ENCODE results near the gene TMEM240.

DNA sequence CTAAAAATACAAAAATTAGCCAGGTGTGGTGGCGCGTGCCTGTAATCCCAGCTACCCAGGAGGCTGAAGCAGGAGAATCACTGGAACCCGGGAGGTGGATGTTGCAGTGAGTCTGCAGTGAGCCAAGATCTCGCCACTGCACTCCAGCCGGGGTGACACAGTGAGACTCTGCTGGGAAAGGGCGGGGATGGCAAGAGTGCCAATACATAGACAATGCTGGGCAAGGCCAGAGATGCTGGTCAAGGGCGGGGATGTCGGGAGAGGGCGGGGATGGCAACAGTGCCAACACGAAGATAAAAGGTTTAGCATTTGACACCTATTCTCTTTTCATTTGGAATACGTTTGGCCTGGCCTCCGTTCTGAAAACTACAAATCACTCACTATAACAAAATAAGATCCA lies 23.3 kb upstream of the TMEM240 start:
- TF ChIP-seq, protein P1, sequence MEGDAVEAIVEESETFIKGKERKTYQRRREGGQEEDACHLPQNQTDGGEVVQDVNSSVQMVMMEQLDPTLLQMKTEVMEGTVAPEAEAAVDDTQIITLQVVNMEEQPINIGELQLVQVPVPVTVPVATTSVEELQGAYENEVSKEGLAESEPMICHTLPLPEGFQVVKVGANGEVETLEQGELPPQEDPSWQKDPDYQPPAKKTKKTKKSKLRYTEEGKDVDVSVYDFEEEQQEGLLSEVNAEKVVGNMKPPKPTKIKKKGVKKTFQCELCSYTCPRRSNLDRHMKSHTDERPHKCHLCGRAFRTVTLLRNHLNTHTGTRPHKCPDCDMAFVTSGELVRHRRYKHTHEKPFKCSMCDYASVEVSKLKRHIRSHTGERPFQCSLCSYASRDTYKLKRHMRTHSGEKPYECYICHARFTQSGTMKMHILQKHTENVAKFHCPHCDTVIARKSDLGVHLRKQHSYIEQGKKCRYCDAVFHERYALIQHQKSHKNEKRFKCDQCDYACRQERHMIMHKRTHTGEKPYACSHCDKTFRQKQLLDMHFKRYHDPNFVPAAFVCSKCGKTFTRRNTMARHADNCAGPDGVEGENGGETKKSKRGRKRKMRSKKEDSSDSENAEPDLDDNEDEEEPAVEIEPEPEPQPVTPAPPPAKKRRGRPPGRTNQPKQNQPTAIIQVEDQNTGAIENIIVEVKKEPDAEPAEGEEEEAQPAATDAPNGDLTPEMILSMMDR (IDR thresholded peaks at IDR 0.05; ENCODE audit: borderline replicate concordance, extremely low read depth, low read length, poor library complexity, severe bottlenecking): no peak
- TF ChIP-seq EZH2 (IDR thresholded peaks at IDR 0.05; ENCODE audit: borderline replicate concordance, low read depth, low read length, severe bottlenecking): no peak

Data from DND-41 (cell line).